ENCODE results near the gene OTOS.

Gene OTOS

GRCh38 chr2:240151477-240152031 is 11.1 kb upstream of the OTOS start:
- no peak for DNase-seq (ENCODE audit: low spot score)

DNA sequence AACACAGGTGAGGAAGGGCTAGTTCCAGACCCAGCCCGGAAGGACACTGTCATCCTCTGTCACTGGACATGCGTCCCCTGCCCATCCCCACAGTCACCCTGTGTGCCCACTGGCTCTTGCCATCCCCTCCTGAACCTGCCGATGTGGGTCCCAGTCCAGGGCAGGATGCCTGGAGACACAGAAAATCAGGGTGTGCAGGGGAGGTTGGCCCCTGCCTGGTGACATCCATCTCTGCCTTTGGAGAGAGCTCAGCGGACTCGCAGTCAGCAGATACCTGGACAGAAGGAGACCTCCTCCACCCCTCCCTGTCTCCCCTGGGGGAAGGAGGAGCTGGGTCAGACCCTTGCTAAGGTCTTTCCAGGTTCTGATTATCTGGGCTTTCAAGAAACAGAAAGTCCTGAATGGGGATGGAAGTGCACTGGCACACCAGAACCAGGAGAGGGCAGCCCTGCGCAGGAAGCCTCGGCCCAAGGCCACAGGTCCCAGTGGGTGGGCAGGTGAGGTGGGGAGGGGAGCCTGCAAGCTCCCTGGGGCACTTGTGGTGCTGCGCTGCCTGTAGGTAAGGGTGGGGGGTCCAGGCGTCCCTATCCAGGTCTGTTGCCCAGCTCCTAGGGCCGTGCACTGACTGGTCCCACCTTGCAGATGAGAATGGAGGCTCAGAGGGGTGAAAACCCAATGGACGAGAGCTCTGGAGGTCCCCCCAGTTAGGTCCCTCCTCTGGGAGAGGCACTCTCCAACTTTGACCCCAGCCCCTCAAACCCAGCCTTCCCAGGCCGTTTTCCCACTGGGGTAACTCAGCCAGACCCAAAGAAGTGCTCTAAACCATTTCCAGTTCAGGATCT is 9.7 kb upstream of the OTOS start:
- DNase-seq (ENCODE audit: low spot score): no peak

- DNase-seq (ENCODE audit: low spot score): no peak
These were observed 7.6 kb upstream of the OTOS start for GRCh38 chr2:240147911-240148587.

DNA sequence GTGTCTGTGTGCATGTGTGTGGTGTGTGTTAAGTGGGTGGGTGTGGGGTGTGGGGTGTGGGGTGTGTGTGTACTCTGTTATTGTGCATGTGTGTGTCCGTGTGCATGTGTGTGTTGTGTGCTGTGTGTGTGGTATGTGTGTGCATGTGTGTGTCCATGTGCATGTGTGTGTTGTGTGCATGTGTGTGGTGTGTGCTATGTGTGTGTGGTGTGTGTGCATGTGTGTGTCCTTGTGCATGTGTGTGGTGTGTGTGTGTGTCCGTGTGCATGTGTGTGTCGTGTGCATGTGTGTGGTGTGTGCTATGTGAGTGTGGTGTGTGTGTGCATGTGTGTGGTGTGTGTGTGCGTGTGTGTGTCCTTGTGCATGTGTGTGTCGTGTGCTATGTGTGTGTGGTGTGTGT is 6.9 kb upstream of the OTOS start:
- DNase-seq (ENCODE audit: low spot score): no peak

DNA sequence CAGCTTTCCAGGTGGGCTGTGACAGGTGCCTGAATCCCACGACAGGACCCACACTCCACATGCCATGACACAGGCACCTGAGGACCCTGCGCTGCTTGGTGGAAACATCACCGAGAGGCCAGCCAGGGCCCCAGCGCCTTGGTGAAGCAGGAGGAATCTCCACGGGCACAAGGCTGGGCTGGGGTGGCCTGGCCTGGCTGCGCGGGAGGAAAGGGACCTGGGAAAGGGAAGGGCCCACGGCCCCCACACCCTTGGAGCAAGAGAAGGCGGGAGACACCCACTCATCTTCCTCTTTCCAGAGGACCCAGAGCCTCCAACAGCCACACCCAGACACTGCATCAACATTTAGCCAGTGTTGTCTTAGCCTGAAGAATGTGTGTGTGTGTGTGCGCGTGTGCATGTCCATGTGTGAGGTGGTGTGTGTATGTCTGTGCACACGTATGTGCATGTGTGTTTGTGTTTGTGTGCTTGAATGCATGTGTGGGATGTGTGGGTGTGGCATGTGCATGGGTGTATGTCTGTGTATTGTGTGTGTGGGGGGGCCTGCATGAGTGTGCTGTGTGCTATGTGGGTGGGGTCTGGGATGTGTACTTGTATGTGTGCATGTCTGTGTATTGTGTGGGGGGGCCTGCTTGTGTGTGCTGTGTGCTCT is 6.3 kb upstream of the OTOS start:
- no peak for DNase-seq (ENCODE audit: low spot score)

- DNase-seq (ENCODE audit: low spot score): no peak
These were observed 5.7 kb upstream of the OTOS start for GRCh38 chr2:240146141-240146561.

- DNase-seq (ENCODE audit: low spot score): no peak
These were observed 5.0 kb upstream of the OTOS start for GRCh38 chr2:240145461-240145860.

DNA sequence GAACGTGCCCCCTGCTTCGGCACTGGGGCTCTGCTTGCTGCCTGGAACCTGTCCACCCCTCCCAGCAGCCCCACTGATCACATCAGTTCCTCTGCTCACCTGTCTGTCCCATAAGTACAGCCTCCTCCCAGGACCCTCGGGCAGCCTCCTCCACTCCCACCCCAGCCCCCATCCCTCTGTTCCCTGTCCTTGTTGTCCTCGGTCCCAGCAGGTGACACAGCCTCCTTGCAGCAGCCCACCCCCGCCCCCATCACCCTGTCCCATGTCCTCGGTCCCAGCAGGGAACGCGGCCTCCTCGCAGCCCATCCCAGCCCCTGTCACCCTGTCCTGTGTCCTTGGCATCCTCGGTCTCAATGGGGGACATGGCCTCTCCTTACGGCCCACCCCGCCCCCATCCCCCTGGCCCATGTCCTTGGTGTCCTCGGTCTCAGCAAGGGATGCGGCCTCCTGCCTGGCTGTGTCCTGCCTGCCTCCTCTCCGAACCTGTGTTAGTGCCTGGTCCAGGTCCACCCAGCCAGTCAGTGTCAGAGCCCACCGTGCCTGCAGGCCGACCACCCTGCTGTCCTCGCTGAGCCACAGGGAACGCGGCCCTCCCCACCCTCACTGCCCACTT is 4.3 kb upstream of the OTOS start:
- DNase-seq (ENCODE audit: low spot score): no peak

GRCh38 chr2:240143801-240144648 is 3.6 kb upstream of the OTOS start:
- peak; percentile 54 for DNase-seq (ENCODE audit: low spot score)

DNA sequence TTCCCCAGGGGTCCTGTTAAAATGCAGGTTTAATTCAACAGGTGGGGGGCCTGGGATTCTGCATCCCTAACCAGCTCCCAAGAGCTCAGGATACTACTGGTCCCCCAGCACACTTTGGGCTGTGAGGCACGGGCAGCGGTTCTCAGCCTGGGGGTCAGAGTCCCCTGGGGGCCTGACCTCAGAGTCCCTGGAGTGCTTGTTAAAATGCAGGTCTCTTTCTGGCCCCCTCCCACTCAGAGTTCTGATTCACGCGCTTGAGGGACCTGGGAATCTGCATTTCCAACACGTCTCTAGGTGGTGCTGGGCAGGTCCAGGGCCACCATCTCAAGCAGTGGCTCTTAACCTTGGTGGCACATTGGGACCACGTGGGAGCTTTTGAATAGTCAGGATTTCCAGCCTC is 2.8 kb upstream of the OTOS start:
- no peak for DNase-seq (ENCODE audit: low spot score)

GRCh38 chr2:240142859-240143258 is 2.4 kb upstream of the OTOS start:
- DNase-seq (ENCODE audit: low spot score): no peak

DNA sequence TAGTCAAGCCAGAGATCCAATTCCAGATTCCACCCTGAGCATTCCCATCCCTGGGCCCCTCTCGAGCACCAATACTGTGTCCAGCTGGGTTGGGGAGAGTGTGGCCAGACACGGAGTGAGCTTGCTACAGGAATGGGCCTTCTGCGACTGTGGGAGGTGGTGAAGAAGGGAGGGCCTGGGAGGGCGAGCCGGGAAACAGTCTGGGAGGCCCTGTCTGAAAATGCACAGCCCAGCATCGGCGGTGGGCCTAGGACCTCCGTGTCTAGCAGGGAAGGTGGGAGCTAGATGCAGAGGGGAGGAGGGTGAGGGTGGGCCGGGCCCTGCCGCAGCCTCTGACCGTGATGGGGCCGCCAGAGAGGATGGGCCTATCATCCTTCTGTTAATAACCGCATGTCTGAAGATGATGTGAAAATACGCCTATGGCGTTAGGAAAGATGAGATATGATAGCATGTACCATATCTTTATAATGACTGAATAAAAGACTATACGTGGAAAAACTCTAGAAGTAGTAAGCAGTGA is 1.9 kb upstream of the OTOS start:
- no peak for DNase-seq (ENCODE audit: low spot score)

DNA sequence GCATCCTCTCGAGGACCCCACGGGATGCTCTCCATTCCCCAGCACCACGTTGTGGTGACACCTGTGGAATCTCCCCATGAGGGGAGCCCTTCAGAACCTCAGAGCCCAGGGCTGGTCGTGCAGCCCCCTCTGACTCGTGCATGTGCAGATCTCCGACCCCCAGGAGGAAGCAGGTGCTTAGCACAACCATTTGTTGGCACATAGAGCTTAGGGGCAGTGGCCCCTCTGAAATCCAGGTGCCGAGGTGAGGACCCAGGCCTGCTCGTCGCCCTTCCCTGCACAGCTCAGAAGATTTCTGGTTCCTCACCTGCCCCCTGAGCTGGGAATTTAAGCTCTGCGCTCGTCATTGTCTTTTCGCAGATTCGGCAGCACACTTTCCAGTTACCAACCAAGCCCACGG is 1.3 kb upstream of the OTOS start:
- no peak for DNase-seq (ENCODE audit: low spot score)

GRCh38 chr2:240140920-240141319 is 462 bp upstream of the OTOS start:
- DNase-seq (ENCODE audit: low spot score): no peak

GRCh38 chr2:240139666-240140393 is 628 bp downstream of the OTOS start:
- DNase-seq (ENCODE audit: low spot score): no peak

DNA sequence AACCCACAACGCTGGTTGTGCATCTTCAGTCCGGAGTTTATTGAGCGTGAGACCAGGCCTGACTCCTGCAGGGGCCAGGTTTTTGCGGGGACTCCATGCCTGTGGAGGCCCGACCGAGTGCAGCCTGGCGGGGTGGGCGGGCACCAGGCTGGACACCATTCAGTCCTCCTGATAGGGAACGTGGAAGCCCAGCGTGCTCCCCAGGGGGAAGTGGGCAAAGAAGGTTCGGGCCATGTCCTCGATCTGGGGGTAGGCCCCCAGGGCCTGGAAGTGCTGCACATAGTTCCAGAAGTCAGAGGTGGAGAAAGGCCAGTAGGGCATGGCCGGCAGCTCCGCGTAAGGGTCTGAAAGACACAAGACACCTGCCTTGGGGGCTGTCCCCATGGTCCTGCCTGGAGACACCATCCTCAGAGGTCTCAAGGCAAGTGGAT is 1.4 kb downstream of the OTOS start:
- DNase-seq (ENCODE audit: low spot score): no peak

- DNase-seq (ENCODE audit: low spot score): peak; percentile 53
These were observed 2.0 kb downstream of the OTOS start for GRCh38 chr2:240138254-240138984.

- DNase-seq (ENCODE audit: low spot score): no peak
These were observed 2.7 kb downstream of the OTOS start for GRCh38 chr2:240137596-240138253.

DNA sequence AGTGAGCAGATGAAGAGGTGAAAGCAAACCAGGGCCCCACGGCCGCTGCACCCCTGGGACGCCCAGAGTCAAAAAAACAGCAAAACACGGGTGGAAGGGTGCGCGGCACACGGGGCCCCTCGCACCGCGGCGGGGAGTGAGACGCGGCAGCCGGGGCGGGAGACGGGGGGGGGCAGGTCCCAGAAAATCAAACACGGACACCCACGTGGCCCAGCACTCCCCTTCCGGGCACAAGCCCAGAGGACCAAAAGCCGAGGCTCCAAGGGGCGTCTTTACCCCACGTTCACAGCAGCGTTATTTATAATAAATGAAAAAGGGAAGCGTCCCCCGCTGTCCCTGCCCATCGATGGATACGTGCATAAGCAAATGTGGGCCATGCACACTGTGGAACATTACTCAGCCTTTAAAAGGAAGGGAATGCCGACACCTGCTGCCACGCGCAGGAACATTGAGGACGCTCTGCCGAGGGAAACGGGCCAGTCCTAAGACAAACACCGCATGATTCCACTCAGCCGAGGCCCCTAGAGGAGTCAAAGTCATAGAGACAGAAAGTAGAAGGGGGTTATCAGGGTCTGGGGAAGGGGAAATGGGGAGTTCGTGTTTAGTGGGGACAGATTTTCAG is 3.7 kb downstream of the OTOS start:
- DNase-seq (ENCODE audit: low spot score): no peak
